Stimulated activated CD8-positive, alpha-beta memory T cell treated with anti-CD3 and anti-CD28 coated beads, Interleukin-7, amount 100 ng/mL, for 4 hours (primary cell): ENCODE measurements around the gene LITAFD.
"Not testable (repeated sequence)": the region's sequence is repeated elsewhere in the genome, so short reads cannot be mapped to it uniquely, and the experiment has no call there.

Experiments
- DNase-seq, 2 donors: peaks; one replicate each; pipeline ENCODE4 v3.0.0-alpha.2; 2020; ENCODE audit warnings: low read depth in 2 of 2

Gene LITAFD

DNA sequence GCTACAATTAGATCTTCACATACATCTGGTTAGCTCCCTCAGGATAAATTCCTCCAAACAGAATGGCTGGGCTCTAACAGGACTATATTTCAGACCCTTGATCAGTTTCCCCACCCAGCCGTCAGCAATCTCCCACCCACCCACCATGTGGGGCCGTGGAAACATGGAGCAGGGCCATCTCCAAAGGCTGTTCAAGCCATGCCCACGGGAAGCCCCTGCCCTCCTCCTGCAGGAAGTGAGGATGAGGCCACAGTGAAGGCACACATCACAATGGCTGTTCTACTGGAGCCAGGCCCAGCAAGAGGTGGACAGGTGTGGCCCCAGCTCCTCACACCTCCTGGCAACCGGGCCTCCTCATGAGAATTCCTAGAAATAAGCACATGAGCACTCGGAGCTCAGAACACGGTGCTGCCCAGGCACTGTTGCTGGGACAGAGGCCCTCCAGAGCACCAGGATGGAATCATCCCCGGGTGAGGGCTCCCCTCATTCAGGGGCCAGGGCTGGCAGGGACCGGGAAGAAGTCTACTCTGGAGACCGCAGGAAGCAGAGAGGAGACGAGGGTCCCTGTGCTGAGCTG is at the start of gene LITAFD:
Gene LITAFD (plus strand): TSS at position 311 of the 577 bp plus-strand sequence. CDS start 2,005 bp downstream, outside the sequence.
- no peak for DNase-seq

DNA sequence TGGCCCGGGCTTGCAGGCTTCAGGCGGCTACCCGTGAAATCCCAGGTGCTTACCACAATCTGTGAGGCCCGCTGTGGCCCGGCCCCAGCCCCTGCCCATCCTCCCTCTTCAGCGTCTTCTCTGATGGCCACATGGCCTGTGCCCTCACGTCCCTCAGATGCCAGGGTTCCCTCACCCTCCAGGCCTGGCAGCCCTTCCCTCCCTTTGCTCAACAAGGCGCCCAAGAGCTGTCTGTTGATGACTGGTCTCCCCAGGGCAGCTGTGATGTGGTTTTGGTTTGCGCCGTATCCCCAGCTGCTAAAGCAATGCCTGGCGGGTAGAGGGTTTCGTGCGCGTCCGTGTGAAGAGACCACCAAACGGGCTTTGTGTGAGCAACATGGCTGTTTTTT is 49.4 kb upstream of the LITAFD start:
- no peak for DNase-seq

DNA sequence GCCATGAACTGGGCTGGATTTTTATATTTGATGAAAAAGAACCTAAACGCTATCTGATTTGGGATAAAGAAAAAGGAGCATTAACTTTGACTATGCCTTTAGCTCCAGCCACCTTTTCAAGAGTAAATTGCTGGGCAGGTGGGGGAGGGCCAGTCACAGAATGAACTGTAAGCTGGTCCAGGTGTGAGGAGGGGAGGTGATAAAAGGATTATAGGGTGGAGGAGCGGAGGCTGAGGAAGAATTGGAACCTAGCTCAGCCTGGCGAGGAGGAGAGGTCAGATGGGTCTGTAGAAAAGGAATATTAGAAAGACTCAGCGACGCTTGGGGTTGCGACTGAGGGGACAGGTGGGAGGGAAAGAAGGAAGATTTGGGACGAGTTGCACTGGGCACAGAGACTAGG is 45.4 kb upstream of the LITAFD start:
- DNase-seq: not testable (repeated sequence)

DNA sequence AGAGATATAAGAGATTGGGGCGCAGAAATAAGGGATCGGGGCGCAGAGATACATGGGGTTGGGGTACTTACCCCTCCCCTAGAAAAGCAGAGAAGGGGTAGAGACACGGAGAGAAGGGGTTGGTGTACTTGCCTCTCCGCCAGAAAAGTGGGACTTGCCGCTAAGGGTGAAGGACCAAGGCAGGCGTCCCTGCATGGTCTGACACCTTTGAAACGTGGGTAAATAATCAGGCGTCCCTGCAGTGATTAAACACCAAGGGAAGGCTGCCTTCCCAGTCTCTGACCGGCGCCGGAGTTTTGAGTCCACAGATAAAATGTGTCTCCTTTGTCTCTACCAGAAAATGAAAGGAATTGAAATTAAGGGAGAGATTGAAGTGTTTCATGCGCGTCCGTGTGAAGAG is 44.6 kb upstream of the LITAFD start:
- not testable (repeated sequence) for DNase-seq

DNA sequence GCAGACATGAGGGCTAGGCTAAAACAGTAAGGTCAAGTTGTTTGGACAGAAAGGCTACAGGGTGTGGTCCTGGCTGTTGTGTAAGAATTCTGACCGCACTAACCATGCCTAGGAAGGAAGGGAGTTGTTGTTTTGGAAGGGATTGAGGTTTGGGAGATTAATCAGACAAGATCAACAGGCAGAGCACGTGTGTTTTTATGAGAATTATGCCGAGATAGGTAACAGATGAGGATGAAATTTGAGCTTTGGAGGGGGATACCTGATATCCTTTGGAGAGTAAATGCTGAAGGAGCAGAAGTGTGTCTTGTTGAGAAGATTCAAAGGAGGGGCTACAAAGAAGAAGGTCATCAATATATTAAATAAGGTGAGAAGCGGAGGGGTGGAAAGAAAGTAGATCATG is 40.1 kb upstream of the LITAFD start:
- not testable (repeated sequence) for DNase-seq

DNA sequence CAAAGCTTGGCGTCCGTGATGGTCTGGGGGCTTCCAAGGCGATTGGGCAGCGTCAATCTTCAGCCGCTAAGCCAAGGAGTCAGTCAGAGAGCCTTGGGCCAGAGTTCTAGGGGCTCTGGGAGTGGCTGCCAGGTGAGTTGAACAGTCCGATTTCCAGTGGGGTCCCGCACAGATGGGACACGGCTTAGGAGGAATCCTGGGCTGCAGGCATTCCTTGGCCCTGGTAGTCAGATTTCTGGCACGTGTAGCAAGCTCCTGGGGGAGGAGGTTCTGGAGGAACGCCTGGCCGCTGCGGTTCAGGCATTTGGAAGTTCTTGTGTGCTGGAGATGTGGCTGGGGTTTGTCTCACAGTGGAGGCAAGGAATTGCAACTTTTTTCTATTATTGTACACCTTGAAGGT is 38.9 kb upstream of the LITAFD start:
- DNase-seq: not testable (repeated sequence)

DNA sequence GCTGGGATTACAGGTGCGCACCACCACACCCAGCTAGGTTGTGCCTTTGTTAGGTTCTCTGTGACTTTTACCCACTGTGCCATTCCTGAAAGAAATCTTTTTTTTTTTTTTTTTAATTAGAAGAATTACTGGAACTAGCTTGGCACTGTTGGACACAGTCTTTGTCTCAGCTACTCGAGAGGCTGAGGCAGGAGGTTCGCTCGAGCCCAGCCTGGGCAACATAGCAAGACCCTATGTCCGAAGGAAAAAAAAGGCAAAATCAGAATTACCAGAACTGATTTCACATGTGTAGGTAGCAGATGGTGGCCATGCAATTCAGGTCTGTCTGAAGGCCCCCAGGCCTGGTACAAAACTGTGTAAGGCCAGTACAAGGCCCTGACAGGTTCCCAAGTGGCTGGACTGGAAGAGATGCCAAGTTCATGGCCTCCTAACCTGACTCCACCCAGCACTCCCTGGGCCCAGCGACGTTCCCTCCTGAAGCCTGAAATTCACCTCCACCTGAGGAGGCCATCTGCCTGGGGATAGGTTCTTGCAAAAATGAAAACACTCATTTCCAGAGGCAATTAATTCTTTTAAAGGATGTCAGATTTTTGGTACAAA is 36.4 kb upstream of the LITAFD start:
- DNase-seq: no peak

DNA sequence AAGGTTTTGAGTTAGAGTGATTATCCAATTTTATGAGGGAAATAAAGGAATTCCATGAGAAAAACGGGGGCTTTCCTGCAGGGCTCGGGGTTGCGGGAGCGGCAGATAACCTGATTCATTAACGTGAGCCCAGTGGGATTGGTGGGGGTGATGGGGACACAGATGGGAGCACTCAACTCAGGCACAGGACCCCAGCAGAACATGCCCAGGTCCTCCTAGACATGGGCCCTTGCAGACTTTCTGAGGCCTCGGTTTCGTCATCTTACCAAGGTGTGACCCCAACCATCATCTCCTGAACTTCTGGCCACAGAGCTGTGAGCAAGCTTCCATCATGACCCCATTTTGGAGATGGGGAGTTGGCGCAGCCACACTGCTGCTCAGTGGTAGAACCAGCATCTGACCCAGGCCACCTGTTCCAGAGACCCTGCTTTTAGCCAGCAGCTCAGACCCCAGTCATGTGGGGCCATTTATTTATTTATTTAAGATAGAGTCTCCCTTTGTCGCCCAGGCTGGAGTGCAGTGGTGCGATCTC is 35.7 kb upstream of the LITAFD start:
- DNase-seq: no peak

DNA sequence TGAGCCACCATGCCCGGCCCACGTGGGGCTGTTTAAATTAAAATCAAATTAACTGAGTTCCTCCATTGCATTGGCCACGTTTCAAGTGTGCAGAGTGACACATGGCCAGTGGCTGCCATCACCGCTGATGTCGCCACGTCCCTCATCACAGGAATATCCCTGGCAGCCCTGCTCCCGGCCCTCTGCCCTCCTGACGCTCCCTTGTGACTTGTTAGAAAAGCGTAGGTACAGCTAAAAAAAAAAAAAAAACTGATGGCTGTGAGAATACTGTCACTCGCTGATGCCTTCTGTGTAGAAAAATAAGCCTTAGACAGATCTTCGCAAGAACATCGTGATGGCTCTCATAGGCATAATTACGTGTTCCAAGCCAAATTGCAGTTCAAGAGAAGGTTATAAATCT is 35.0 kb upstream of the LITAFD start:
- DNase-seq: no peak

DNA sequence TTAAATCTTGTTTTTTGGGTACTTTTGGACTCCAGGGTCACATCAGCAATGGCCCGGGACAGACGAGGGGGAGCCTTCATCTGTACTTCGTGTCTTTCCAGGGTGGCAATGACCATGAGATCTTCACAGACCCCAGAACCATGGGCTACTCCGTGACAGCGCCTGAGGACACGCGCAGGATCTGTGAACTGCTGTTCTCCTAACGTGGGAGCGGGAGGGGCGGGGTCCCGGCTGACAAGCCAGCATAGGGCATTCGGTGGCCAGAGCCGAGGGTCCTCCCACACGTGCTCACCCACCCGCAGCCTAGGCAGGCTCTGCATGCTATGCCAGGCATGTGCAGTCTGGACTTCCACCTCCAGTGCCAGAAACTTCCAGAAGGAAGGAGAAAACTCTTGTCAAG is 34.5 kb upstream of the LITAFD start:
- DNase-seq: no peak

DNA sequence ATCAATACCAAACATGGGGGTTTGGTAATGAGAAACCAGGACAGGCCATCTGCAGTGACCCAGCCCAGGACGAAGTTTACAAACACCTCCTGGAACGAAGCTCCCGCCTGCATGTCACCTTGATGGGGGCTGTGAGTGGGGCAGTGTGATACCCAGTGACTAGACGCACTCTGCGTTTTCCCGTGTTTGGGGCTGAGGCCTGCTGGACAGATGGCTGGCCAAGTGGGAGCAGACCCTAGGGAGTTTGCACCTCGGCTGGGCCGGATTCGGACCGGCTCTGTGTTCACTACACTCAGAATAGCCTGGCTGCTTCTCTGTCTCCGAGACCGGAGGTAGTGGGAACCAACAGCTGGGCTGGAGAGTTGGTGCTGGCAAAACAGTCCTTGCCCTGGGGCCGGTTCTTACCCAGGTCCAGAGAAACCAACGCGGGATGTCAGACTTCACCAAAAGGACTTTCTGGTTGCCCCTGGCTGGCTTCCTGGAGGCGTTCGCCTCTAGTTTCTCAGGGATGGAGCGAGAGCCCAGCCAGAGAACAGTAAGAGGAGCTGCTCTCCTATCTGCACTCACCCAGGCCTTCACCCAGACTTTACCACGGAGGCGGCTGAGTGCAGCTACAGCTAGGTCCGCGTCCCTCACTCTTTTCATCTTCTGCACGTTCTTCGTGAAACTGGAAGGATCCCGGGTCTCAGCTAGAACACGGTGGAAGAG is 33.8 kb upstream of the LITAFD start:
- DNase-seq: no peak

DNA sequence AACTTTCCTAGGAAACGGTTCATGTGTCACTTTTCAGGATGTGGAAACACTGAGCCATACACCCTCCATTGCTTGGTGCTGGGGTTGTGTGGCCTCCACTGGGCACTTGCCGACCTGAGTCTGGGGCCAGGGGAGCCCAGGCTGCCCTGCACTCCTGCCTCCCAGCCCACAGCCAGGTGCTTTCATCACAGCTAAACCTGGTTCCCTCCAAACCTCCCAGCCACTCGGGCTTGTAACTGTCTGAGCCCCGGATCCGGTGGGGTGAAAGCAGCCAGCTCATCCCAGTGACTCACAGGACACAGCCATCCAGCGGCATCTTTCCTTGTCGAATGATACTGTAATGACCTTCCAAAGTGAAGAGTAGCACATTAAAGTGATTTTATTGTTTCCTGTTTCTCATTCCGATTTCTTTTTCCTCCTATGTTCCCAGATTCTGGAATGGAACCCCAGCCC is 33.2 kb upstream of the LITAFD start:
- DNase-seq: no peak

DNA sequence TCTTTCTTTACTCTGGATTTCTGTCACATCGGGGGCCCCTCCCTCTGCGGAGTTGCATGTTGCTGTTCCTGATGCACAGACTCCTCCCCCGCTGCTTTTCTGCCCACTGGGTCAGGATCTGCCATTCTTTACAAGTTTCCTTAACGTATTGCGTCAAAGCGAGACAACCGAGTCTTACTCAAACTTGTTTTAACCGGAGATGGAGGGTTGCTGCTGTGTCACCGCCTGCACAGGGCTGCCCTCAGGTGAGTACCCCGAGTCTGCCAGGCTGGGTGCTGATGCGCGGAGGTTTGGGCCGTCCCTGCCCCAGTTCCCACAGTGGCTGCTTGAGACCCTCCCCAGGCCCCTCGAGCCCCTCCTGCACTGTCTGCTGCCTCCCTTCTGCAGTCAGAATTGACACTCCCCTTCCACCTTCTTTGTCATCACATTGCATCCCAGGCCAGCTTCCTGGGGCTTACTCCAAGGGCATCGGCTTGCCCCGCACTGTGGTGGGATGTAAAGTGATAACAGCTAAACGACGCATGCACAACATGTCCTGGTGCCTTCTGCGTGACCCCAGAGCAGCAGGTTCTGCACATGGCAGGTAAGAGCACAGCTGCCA is 32.6 kb upstream of the LITAFD start:
- no peak for DNase-seq

DNA sequence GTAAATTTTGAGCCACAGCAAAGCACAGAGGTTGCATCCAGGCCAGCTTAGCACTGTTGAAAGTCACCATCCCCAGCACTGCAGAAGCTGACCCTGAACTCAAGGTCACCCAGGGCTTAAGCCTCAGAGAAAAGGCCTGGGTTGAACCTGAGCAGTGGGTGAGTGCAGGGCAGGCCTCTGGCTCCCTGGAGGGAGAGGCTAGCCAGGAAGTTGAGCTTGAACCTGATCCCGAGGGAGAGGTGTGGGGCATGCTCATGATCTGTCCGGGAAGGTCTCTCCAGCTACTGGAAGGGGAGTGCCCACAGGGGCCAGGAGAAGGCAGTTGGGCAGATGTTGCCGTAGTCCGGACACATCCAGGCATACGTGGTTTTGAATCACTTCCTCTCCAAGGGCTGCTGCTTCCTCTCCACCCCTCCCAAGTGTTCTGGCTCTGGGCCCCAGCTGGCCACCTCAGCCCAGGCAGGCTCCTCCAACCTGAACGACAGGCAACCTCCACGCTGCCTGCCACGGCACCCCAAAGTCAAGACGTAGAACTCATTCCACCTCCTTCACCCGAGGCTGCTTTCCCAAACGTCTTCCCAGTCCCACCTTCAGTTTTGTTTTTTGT is 31.8 kb upstream of the LITAFD start:
- DNase-seq: no peak

DNA sequence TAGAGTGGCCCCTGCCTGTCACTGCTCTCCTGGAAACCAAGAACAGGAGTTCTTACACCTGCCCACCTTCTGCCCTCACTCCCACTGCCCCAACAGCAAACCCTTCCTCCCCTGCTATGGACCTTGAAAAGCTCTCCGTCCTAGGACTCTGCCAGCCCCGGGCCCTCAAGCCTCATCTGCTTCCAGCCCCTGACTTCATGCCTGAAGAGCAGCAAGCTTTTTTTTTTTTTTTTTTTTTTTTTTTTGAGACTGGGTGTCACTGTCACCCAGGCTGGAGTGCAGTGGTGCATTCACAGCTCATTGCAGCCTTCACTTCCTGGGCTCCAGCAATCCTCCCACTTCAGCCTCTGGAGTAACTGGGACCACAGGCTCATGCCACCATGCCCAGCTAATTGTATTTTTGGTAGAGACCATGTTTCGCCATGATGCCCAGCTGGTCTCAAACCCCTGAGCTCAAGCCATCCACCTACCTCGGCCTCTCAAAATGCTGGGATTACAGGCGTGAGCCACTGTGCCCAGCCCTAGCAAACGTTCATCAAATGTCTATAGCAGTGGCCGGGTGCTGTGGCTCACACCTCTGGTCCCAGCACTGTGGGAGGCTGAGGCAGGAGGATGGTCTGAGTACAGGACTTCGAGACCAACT is 30.3 kb upstream of the LITAFD start:
- DNase-seq: no peak

DNA sequence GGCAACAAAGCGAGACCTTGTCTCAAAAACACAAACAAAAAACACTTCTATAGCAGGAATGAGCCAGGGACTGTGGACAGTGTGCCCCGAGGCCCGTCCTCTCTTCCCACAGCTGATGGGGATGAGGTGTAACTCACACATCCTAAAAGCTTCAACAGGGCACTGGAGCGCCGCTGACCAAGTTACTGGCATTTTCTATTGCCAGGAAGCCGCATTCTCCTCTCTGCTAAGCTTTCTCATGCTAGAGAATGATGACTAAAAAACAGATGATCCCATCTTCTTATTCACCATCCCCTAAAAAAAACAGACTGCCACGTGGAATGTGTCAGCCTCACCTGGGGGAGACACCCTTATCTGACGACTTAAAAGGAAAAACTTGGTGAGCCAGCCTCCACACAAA is 29.6 kb upstream of the LITAFD start:
- DNase-seq: no peak

DNA sequence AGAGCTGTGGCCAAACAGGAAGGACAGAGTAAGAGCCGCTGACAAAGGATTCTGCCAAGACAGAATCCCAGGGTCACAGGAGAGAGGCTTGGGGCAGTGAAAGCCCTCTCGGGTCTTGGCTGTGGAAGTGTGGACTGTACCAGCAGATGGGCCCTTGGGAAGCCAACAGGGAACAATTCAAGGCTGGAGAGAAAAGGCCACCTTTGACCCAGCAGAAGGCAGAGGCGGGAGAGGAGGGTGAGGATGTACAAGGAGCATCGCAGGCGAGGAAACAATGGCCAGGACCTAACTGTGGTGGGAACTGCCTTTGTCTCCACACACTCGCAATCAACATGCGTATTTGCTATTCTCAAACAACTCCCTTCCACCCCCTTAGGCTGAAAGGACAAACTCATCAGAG is 29.0 kb upstream of the LITAFD start:
- DNase-seq: no peak

DNA sequence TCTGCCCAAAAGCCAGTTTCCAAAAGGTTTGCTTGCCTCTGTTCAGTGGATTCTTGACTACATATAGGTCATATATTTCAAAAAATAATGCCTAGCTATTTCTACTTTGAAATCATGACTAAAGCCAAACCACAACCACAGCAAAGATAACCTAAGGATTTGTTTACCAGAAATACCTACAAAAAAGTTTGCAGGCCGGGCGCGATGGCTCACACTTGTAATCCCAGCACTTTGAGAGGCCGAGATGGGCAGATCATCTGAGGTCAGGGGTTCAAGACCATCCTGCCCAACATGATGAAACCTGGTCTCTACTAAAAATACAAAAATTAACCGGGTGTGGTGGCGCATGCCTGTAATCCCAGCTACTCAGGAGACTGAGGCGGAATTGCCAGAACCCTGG is 28.5 kb upstream of the LITAFD start:
- DNase-seq: no peak

DNA sequence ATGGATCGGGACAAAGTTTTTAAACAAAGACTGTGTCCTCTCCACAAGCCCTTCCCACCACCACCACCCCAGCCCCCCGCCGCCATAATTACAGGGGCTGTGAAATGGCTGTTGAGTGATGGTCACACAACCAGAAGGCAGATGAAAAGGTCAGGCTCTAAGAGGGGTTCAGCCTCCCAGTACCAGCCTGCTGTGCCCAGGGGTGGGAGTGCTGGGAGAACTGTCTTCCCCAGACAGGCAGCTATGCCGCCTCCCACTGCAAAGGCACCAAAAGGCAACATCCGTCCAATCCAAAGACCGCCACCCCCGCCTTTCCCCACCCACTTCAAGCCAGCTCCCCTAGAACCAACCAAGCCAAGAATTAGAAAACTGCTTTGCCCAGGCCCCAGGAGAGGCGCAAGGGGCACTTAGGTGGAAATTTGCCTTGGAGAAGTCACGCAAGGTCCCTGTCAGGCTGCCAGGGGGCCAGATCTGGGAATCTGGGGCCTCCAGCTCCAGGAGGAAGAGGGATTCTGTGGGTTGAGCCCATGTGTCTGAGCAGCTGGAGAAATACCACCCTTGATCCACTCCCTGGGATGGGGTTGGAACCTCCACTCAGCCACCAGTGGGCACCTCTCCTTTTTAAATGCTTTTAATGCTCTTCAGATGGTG is 27.7 kb upstream of the LITAFD start:
- DNase-seq: no peak

DNA sequence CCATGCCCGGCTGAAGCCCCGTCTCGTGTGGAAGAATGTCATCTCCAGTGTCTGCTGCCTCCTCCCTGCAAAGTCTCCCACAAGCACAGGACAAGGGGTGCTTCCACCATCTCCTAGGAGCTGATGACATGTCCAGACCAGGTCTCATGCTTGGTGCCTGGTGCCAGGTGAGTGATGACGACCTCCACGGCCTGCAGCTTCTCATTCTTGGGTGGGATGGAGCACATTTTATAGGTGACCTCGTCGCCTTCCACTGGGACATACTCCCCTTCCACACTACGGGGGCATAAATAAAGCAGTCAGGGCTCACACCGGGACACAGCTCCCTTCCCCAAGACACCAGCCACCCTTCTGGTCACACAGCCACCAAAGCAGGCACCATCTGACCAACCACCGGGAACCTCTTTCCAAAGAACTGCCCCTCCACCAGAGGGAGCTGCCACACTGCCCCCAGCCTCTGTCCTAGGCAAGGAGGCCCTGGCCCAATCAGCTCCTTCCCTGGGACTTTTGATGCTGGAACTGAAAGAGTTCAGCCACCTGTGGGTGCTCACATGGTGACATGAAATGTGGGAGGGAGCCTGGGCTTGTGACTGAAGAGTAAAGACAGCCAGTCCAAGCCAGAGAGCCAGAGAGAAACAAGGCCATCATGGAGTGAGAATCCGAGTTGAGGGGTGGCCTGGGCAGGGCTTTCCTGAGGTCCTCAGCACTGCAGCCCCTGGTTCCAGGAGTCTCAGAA is 26.9 kb upstream of the LITAFD start:
- no peak for DNase-seq

DNA sequence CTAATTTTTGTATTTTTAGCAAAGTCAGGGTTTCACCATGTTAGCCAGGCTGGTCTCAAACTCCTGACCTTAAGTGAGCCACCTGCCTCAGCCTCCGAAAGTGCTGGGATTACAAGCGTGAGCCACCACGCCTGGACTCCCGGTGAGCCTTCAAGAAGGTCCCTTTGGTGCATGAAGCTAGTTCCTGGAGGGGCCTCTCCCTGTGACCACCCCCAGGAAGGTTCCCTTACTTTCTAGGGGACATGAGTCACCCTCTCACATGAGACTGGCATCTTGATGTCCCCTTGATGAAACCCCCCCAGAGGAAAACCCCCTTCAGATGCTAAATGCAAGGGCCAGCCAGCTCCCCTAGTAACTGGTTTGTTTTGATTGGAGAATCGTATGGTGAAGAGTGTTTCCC is 26.2 kb upstream of the LITAFD start:
- DNase-seq: no peak
